ENCODE results near the gene NR1D1. TPM values are rescaled to one million over a fixed set of nuclear protein-coding genes. Genes with fewer than 3 reads are reported as not detected.

Gene NR1D1
- total RNA-seq, 2 donors from 2014 or later, result 2.3 to 5.9 TPM

DNA sequence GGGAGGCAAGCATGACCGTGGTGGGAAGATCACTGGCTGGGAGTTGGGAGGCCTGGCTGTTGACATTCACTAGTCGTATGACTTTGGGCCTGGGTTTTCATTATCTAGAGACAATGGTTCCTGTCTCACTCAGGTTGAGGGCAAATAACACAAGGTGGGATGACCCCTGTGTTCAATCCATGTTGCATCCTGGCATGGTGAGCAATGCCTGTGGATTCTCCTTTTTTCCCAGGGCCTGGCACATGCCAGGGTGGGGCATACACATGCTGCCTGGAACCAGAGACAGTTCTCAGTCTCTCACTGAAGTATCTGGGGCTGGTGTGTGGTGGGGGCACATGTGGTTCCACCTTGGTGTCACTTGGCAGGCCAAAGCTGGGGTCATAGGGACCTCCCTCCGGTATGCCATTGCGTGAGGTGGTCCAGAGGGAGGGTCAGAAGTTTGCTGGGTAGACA, 32.2 kb downstream of the NR1D1 start:
- peaks cover 87% of the 10 kb centered on the region for H3K4me1 ChIP-seq
- H3K9me3 ChIP-seq, result no peaks in the 10 kb centered on the region
- DNase-seq, result no peak
- TF ChIP-seq, protein P1, sequence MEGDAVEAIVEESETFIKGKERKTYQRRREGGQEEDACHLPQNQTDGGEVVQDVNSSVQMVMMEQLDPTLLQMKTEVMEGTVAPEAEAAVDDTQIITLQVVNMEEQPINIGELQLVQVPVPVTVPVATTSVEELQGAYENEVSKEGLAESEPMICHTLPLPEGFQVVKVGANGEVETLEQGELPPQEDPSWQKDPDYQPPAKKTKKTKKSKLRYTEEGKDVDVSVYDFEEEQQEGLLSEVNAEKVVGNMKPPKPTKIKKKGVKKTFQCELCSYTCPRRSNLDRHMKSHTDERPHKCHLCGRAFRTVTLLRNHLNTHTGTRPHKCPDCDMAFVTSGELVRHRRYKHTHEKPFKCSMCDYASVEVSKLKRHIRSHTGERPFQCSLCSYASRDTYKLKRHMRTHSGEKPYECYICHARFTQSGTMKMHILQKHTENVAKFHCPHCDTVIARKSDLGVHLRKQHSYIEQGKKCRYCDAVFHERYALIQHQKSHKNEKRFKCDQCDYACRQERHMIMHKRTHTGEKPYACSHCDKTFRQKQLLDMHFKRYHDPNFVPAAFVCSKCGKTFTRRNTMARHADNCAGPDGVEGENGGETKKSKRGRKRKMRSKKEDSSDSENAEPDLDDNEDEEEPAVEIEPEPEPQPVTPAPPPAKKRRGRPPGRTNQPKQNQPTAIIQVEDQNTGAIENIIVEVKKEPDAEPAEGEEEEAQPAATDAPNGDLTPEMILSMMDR (IDR thresholded peaks at IDR 0.05), result no peak
- no peak for TF ChIP-seq POLR2A (IDR thresholded peaks at IDR 0.05)
- intact Hi-C loops (cut with DNase I), result no loop called here
- ATAC-seq, result no peak
- no peaks in the 10 kb centered on the region for H3K36me3 ChIP-seq (replicated peaks in 1 of 2; ENCODE audit: insufficient read depth in 1 of 2, low read depth in 2 of 2)
- WGBS, 2 donors, result 47 to 55% methylated on average over 4 of the region's 4 CpGs
- H3K4me3 ChIP-seq, result no peak overlapping the region
- peak overlapping the region; percentile 90 to 98 (median 98) for H3K27ac ChIP-seq
- H3K27me3 ChIP-seq, result no peaks in the 10 kb centered on the region

DNA sequence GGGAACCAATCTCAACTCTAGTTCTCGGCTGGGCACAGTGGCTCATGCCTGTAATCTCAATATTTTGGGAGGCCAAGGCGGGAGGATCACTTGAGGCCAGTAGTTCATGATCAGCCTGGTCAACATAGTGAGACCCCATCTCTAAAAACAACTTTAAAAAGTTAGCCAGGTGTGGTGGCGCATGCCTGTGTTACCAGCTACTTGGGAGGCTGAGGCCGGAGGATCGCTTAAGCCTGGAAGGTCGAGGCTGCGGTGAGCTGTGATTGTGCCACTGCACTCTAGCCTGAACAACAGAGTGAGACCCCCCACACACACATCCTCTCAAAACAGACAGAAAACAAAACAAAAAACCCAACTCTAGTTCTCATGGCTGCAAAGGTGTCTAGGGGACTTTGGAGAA, 32.7 kb downstream of the NR1D1 start:
- H3K9me3 ChIP-seq, result no peaks in the 10 kb centered on the region
- no peak for DNase-seq
- TF ChIP-seq, protein P1 (IDR thresholded peaks at IDR 0.05), result no peak
- no peak for TF ChIP-seq POLR2A (IDR thresholded peaks at IDR 0.05)
- peaks cover 83% of the 10 kb centered on the region for H3K4me1 ChIP-seq
- 98% methylated on average over 7 of the region's 7 CpGs for WGBS, 2 donors
- H3K27me3 ChIP-seq, result no peaks in the 10 kb centered on the region
- peak overlapping the region; percentile 90 to 98 (median 98) for H3K27ac ChIP-seq
- no peak overlapping the region for H3K4me3 ChIP-seq
- no peaks in the 10 kb centered on the region for H3K36me3 ChIP-seq (replicated peaks in 1 of 2; ENCODE audit: insufficient read depth in 1 of 2, low read depth in 2 of 2)
- intact Hi-C loops (cut with DNase I), result no loop called here
- ATAC-seq, result no peak

DNA sequence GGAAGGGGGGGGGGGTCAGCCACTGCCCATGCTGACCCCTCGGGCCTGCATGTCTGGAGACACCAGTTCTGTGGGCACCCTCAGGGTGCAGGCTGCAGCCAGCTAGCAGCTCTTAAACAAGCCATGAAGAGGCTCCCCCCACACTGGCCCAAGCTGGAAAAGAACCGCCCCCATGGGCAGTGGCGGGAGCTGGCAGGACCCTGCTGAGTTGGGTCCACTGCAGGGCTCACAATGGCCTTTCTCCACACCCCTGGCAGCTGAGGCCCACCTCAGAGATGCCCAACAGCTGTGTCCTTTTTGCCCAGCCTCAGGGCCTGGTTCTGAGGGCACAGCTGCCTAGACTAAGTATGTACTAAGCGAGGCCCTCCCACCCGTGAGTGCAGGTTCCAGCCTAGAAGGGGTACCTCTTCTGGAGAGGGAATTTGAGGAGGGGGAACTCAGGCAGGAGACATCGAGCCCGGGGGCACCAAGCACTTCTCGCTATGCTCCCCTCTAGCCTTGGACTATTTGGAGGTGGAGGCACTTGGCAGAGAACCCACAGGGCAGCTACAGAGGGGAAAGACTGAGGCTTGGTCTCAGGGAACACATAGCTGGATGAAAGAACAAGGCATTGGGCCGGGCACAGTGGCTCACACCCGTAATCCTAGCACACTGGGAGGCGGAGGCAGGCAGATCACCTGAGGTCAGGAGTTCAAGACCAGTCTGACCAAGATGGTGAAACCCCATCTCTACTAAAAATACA, 34.4 kb downstream of the NR1D1 start:
- ATAC-seq (no peak), DNase-seq (no peak)
- no peaks in the 10 kb centered on the region for H3K9me3 ChIP-seq
- peaks cover 72% of the 10 kb centered on the region for H3K4me1 ChIP-seq
- no peaks in the 10 kb centered on the region for H3K36me3 ChIP-seq (replicated peaks in 1 of 2; ENCODE audit: insufficient read depth in 1 of 2, low read depth in 2 of 2)
- TF ChIP-seq POLR2A (IDR thresholded peaks at IDR 0.05), result no peak
- TF ChIP-seq, protein P1 (IDR thresholded peaks at IDR 0.05), result no peak
- 72 to 80% methylated on average over 5 to 11 of the region's 11 CpGs for whole genome bisulfite sequencing, 2 donors
- H3K27me3 ChIP-seq, result no peaks in the 10 kb centered on the region
- intact Hi-C loops (cut with DNase I), result no loop called here
- peak overlapping the region; percentile 74 to 98 (median 96) for H3K27ac ChIP-seq
- no peak overlapping the region for H3K4me3 ChIP-seq

DNA sequence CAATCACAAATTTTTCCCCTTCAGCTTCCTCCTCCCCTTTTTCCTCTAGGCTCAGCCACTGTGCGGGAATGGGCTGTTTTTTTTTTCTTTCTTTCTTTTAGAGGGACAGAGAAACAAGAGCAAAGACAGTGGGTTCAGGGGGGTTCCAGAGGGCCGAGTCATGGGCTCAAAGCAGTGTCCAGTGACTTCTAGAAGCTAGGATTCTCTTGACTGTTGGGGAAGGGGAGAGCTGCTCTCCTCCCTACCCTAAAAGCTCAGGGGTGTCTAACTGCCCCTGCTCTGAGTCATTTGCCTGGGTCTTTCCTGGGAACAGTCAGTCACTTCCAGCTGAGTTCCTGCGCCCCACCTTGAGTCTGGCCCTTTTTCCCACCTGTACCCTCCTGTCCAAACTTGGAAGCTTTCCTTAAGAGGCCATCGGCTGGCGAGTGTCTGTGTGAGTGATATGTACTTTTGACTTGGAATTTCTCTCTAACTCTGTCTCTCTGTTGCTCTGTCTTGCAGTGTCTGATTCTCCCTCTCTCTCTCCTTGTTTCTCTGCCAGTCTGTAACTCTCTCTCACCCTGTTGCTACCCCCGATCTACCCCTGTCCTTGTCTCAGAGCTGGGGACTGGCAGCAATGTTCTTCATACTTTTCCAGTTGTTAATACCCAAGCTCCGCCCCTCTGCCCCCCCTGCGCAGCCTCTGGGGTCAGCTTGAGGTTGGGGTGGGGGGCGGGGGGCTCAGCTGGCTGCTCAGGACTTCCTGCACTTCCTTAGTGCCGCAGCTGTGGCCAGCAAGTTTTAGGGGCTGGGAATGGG, 35.2 kb downstream of the NR1D1 start:
- TF ChIP-seq, protein P1 (IDR thresholded peaks at IDR 0.05), result no peak
- no peak for TF ChIP-seq POLR2A (IDR thresholded peaks at IDR 0.05)
- Histone ChIP-seq H3K27ac (peak overlapping the region; percentile 74 to 98 (median 96)), H3K9me3 (no peaks in the 10 kb centered on the region), H3K36me3 (replicated peaks in 1 of 2; ENCODE audit: insufficient read depth in 1 of 2, low read depth in 2 of 2) (no peaks in the 10 kb centered on the region), H3K4me3 (no peak overlapping the region), H3K27me3 (no peaks in the 10 kb centered on the region), H3K4me1 (peaks cover 65% of the 10 kb centered on the region)
- 3 to 10% methylated on average over 8 to 10 of the region's 10 CpGs for WGBS, 2 donors
- ATAC-seq, result no peak
- DNase-seq, result peak in 1 of 4 donors; percentile 37
- intact Hi-C loops (cut with DNase I), result no loop called here

Measured in body of pancreas (tissue), 4 donors.